PC-3 (cell line): ENCODE results near the gene RCE1.

Source experiments
- EZH2 ChIP-seq: fragments of 300-600 bp; sonication (generic); IDR thresholded peaks from one replicate; pipeline ENCODE4 v1.6.1; 2017; ENCODE audit warnings: antibody characterized with exemption, mild to moderate bottlenecking, low read length; ENCODE audit not compliant: unreplicated experiment
- EZH2phosphoT487 ChIP-seq: fragments of 300-600 bp; sonication (generic); IDR thresholded peaks from 2 replicates; pipeline ENCODE4 v1.6.1; 2018; ENCODE audit warnings: mild to moderate bottlenecking, antibody characterized with exemption, low read length, borderline replicate concordance
- TF ChIP-seq, protein P1 (sequence below): fragments of 300-600 bp; sonication (generic); conservative IDR thresholded peaks from 2 replicates; pipeline ENCODE4 v1.5.1; 2017; ENCODE audit warnings: antibody characterized with exemption, low read depth, mild to moderate bottlenecking, low read length

DNA sequence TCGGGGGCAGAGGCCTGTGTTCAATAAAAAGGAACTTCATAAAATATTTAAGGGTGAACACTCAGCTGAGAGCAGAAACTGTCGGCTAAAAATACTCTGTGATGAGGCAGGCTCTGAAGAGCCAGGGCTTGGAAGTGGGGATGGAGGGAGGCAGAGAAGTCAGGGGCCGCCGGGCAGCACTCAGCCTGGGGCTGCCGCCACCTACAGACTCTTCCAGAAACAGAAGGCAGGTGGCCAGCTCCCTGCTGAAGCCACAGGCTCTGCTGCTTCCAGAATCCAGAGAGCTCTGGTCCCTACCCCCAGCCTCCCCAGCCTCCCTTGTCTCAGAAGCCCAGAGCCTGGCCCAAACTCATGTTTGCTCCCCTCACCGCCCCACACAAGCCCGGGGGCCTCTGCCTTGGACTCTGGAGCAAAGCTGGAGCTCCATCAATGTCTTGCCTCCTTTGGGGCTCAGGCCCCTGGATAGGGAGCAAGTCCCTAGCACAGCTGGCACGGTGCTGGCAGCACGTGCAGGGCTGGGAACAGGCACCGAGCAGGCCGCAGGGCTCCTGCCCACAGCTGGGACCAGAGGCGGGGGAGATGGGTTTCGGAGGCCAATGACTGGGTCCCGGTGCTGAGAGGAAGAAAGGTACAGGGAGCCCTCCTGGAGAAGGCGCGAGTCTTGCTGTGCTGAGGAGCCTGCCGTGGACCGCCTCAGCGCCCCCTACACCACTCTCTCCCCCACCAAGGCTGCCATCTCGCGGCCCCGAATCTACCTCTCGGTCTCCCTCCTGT lies 21.9 kb downstream of the RCE1 start:
- TF ChIP-seq, protein P1, sequence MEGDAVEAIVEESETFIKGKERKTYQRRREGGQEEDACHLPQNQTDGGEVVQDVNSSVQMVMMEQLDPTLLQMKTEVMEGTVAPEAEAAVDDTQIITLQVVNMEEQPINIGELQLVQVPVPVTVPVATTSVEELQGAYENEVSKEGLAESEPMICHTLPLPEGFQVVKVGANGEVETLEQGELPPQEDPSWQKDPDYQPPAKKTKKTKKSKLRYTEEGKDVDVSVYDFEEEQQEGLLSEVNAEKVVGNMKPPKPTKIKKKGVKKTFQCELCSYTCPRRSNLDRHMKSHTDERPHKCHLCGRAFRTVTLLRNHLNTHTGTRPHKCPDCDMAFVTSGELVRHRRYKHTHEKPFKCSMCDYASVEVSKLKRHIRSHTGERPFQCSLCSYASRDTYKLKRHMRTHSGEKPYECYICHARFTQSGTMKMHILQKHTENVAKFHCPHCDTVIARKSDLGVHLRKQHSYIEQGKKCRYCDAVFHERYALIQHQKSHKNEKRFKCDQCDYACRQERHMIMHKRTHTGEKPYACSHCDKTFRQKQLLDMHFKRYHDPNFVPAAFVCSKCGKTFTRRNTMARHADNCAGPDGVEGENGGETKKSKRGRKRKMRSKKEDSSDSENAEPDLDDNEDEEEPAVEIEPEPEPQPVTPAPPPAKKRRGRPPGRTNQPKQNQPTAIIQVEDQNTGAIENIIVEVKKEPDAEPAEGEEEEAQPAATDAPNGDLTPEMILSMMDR: no peak
- TF ChIP-seq EZH2phosphoT487 (no peak), EZH2 (no peak)
